ENCODE data around the gene PARP9. TPM values are rescaled to one million over a fixed set of nuclear protein-coding genes. Genes with fewer than 3 reads are reported as not detected.
"Not testable (repeated sequence)": the region's sequence is repeated elsewhere in the genome, so short reads cannot be mapped to it uniquely, and the experiment has no call there.

The PARP9 gene
- polyA plus RNA-seq, 3 donors = 14.3 to 18.6 (median 14.5) TPM

DNA sequence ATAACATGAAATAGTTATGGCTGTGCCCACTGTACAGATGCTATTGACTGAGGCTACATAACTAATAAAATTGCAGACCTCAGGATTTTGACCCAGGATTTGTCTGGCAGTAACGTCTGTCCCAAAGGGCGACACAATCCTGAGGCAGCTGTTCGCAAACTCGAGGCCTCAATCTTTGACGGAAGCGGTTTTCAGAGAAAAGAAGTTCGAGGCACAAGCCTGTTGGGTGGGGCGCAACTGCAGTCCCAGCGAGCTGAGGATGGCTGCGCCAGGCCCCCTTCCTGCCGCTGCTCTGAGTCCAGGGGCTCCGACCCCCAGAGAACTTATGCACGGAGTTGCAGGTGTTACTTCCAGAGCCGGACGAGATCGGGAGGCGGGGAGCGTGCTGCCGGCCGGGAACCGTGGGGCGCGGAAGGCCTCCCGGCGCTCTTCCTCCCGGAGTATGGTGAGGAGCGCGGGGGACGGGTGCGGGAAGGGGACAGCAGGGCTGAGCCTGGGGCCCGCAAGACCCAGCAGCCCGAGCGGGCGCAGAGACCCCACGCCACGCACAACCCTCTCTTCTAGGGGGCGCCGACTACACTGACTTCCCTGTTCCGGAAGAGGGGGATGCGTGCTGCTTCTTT lies 13.4 kb upstream of the PARP9 start, which contains the start of gene PARP15:
Gene PARP15, plus strand, starts transcription at position 242 of the 623 bp plus-strand sequence. Its CDS starts 18 bp downstream, at position 260.
- DNase-seq = no peak

GRCh38 chr3:122576174-122576940 lies 12.3 kb upstream of the PARP9 start:
- DNase-seq = no peak

- no peak for DNase-seq
Observed at GRCh38 chr3:122572940-122573412, 8.9 kb upstream of the PARP9 start.

DNA sequence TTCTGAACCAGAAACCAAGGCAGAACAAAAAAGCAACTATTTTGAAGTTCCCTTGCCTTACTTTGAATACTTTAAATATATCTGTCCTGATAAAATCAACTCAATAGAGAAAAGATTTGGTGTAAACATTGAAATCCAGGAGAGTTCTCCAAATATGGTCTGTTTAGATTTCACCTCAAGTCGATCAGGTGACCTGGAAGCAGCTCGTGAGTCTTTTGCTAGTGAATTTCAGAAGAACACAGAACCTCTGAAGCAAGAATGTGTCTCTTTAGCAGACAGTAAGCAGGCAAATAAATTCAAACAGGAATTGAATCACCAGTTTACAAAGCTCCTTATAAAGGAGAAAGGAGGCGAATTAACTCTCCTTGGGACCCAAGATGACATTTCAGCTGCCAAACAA lies 4.7 kb upstream of the PARP9 start:
- no peak for DNase-seq

DNA sequence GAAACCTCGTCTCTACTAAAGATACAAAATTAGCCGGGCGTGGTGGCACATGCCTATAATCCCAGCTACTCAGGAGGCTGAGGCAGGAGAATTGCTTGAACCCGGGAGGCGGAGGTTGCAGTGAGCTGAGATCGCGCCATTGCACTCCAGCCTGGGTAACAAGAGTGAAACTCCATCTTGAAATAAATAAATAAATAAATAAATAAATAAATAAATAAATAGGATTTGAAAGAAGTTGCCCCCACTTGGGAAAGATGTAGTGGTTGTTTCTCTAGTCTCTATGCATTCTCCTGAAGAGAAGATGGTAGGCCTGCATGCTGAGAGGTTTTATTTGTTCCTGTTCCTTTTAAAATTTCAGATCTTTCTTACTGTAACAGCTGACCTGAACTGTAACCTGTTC lies 4.0 kb upstream of the PARP9 start:
- DNase-seq = not testable (repeated sequence)

DNA sequence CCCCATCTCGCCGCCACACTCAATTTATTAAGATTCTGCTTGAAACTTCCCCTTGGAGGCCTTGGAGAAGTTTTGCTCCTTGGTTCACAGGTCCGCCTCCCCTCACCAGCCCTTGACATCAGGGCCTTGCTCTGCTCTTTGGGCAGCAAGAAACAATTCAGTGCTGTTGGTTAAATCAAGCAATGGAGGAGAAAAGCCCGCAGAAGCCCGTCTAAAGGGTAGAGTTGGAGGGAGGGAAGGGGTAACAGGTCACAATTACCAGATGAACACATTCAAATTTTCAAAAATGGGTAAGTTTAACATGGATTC lies 429 bp downstream of the PARP9 start:
- no peak for DNase-seq

DNA sequence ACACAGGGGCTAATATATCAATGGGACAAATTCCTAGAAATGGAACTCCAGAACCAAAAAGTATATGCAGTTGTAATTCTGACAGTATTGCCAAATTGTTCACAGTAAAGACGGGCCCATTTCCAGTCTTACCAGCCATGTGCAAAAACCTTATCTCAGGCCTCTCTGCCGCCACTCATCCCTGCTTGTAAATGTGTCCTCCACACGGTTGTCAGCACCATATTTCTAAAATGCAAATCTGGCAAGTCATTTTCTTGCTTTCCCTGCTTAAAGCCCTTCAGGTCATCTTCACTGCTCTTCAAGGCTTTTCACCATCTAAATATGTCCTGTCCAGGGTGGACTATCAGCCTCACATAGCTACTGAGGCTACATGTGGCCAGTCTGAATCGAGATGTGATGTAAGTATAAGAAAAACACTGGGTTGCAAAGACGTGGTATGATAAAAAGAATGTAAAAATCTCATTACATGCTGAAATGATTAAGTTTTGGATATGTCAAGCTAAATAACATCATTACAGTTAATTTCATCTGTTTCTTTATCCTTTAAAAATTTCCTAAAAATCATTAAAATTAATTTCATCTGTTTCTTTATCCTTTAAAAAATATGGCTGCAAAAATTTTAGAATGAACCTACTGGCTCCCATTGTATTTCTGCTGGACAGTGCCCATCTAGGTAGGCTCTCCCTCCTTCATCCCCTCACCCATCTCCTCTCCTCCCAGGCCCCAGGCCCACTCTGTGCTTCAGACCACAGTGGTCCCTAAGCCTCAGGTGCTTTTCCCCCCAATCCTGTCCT lies 980 bp downstream of the PARP9 start:
- DNase-seq = no peak

DNA sequence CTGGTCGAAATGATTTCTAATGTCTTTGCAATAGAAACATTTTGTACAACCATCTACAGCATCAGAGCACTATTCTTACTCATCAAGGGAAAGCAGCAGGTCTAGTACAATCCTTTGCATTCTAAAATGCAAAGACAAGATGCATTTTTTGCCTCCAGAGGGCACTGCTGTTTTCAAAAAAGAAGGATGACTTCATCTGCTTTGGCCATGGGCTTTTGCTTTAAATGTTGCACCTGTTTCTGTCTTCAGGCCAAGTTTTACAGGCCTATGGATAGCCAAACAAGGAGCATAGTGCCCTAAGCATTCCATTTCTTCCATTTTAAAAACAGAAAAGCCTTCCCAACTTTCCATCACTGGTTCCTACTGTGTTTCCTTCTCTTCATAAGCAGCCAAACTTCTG lies 3.4 kb downstream of the PARP9 start:
- DNase-seq = peak; percentile 73

- DNase-seq = no peak
Observed at GRCh38 chr3:122559906-122560305, 4.2 kb downstream of the PARP9 start.

DNA sequence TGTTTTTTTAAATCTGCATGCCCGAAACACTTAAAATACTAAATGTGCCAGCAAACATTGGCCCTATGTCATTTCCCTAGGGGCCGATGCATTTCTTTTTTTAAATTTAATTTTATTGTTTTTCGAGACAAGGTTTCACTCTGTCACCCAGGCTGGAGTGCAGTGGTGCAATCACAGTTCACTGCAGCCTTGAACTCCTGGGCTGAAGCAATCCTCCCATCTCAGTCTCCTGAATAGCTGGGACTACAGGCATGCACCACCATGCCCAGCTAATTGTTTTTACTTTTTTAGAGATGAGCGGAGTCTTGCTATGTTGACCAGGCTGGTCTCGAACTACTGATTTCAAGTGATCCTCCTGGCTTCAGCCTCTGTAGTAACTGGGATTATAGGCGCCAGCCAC lies 5.5 kb downstream of the PARP9 start:
- DNase-seq = no peak

DNA sequence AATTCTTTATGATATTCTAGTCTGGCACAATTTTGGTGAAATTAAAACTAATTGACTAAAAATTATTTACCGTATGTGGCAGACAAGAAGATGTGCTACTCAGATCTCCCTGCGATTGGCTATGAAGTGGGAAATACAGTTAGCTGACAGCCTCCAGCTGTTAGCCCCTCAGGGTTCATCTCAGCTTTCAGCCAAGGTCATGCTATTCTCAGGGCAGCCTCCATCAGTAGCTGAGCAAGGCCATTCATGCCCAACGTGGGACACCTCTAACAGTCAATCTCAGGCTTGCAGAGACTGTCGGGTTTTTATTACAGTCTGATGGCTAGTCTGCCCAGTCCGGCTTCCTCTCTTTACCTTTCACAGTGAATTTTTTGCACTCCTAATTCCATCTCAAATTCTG lies 6.7 kb downstream of the PARP9 start:
- DNase-seq = peak; percentile 48

DNA sequence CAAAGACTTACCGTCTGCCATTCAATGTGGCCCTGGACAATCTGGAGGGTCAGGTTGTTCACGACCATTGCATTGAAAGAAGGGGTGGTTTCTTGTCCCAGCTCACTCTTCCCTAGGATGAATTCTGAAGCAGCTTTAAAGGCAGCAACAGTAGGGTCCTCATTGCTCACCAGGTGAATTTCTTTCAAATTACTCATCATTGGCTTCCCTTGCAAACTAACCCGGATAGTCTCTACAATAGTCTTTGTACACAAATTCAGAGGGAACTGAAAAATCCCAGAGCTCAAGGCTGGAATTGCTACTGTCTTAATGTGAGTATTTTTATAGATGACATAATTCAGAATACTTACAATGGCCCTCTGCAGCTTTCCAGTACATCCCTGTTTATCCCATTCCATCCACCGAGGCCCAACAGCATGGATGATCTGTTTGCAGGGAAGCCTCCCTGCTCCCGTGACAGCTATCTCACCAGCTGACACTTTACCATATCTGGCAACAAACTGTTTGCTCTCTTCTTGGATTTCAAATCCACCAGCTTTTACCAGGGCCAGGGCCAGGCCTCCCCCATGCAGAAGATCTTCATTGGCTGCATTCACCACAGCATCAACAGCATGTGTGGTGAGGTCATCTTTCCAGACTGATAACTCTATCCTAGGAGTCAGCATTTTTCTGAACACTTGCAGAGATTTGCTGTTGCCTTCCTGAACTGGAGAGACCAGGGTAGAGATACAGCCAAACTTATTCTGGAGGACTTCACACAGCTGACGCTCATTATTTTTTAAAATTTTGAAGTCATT lies 8.6 kb downstream of the PARP9 start:
- no peak for DNase-seq

DNA sequence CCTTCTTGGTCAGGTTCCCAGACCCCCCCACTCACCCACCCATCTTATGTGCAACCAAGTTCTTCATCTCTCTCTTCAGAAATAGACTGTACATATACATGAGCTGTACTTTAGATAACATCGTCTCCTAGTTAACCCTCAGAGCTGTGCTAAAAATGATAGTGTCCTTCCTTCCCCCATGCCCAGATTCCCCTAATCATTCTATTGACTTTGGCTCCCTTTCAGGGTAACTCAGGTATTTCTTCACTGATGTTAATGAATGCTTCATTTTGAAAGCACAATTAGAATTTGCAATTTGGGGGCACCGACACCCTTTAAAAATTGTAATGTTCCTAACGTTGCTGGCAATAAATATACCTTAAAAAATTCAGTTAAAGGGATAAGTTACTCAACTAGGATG lies 10.9 kb downstream of the PARP9 start:
- DNase-seq = no peak

GRCh38 chr3:122548619-122549018 lies 15.5 kb downstream of the PARP9 start:
- no peak for DNase-seq

- DNase-seq = no peak
Observed at GRCh38 chr3:122548076-122548475, 16.0 kb downstream of the PARP9 start.

GRCh38 chr3:122546151-122546550 lies 17.9 kb downstream of the PARP9 start:
- no peak for DNase-seq

- DNase-seq = no peak
Observed at GRCh38 chr3:122538956-122539490, 25.1 kb downstream of the PARP9 start.

DNA sequence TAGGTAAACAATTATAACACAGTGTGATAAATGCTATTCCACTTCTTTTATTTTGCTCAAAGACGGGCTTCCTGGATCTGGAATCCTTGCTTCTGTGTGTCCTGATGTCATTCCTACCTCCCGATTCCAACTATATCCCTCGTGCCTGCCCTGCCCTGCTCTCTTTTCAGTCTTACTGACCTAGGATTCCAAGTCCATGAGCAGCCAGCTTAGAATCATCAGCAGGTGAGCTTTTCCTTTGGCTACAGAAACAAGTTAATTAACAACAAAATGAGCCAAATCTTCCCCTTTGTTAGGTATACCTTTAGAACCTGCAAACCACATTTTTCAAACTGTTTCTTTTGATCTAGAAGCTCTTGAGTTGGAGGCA lies 27.5 kb downstream of the PARP9 start:
- no peak for DNase-seq

DNA sequence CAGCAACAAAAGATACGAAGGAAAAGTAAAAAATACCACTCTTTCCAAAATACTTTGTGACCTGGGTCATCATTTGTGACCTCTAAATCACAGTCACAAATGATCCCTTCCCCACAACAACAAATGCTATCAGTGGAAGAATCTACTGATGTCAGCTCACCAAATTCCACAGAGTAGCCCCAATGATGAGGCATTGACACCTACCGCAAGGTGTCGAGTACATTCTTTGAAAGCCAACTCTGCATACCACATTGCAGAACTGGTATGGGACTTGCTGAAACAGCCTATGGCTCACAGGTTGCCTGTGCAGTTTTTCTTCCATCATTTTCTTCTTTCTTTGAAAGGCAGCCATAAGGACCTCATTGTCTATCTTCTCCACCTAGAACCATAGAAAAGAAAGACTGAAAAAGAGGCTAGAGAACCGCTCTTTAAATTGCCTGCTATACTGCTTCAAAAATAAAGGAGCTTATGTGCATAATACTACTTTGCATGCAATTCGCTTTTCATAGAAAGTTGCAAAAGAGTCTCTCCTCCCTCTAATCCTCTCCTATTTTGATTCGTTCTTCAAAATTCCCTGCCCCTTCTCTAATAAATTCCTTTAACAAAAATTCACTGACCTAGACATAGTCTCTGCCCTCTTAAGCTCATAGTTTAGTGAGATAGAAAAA lies 28.0 kb downstream of the PARP9 start:
- no peak for DNase-seq

- DNase-seq = no peak
Observed at GRCh38 chr3:122533931-122534334, 30.2 kb downstream of the PARP9 start.

- DNase-seq = no peak
Observed at GRCh38 chr3:122533480-122533879, 30.6 kb downstream of the PARP9 start.

Data from renal pelvis (tissue), 4 donors.